ENCODE measurements around the gene TP53TG3.
"Not testable (repeated sequence)": the region's sequence is repeated elsewhere in the genome, so short reads cannot be mapped to it uniquely, and the experiment has no call there.

Gene TP53TG3, protein sequence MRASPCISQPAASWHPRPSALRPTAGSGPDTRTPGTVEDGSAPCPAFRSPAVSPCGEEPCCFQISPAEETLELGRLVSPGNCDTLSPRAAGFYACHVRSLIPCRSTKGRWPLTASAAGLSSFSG

DNA sequence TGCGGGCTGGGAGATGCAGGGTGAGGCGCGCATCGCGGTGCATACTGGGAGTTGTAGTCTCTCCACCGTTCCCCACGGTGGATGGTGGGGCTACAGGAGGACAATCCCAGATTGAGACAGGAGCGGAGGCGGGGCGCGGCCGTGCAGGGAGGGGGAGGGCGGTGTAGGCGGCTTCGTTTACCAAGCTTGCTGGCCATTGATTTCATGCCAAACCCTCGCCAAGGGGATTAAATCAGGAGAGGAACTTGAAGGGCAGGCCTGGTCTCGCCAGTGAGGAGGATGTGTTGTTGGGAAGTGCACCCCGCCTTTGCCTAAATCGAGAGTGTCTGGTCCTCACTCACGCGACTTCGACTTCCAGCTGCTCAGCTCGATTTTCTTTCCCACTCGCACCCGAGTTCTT lies at the start of gene TP53TG3:
TP53TG3 (minus strand) TSS at position 101 of the 400 bp plus-strand sequence; CDS start at position 33, 68 bp downstream.
- not testable (repeated sequence) for DNase-seq (ENCODE audit: low read depth)

DNA sequence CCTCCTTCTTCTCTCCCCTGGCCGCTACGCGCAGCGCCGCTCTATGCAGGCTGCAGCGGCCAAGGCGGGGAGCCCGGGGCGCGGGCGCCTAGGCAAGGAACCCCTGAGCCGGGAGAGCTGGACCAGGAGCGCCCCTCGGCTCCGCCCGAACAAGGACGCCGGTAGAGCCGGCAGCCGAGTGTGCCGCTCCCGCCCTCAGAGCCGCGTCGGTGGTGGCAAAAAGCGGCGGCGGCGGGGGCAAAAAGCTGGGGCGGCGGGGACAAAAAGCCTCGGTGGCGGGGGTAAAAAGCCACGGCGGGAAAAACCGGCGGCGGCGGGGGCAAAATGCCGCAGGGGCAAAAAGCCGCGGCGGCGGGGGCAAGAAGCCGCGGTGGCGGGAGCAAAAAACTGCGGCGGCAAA lies 25.1 kb downstream of the TP53TG3 start:
- DNase-seq (ENCODE audit: low read depth), result not testable (repeated sequence)

DNA sequence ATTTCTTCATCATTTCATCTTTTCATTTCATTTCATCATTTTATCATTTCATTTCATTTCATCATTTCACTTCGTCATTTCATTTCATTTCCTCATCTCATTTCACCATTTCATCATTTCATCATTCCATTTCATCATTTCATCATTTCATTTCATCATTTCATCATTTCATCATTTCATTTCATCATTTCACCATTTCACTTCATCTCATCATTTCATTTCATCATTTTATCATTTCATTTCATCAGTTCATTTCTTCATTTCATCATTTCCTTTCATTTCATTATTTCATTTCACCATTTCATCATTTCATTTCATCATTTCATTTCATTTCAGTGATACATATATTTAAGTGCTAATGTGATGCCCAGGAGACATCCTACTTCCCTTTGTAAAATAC lies 28.4 kb downstream of the TP53TG3 start:
- not testable (repeated sequence) for DNase-seq (ENCODE audit: low read depth)

DNA sequence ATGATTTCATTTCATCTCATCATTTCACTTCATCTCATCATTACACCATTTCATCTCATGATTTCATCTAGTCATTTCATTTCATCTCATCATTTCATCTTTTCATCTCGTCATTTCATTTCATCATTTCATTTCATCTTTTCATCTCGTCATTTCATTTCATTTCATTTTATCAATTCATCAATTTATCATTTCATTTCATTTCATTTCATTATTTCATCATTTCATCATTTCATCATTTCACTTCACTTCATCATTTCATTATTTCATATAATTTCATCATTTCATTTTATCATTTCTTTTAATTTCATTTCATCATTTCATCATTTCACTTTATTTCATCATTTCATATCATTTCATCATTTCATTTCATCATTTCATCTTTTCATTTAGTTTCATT lies 29.2 kb downstream of the TP53TG3 start:
- not testable (repeated sequence) for DNase-seq (ENCODE audit: low read depth)

DNA sequence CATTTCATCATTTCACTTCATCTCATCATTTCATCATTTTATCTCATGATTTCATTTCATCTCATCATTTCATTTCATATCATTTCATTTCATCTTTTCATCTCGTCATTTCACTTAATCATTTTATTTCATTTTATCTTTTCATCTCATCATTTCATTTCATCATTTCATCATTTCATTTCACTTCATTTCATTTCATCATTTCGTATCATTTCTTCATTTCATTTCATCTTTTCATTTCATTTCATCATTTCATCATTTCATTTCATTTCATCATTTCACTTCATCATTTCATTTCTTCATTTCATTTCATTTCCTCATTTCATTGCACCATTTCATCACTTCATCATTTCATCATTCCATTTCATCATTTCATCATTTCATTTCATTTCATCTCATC lies 29.8 kb downstream of the TP53TG3 start:
- DNase-seq (ENCODE audit: low read depth), result not testable (repeated sequence)

DNA sequence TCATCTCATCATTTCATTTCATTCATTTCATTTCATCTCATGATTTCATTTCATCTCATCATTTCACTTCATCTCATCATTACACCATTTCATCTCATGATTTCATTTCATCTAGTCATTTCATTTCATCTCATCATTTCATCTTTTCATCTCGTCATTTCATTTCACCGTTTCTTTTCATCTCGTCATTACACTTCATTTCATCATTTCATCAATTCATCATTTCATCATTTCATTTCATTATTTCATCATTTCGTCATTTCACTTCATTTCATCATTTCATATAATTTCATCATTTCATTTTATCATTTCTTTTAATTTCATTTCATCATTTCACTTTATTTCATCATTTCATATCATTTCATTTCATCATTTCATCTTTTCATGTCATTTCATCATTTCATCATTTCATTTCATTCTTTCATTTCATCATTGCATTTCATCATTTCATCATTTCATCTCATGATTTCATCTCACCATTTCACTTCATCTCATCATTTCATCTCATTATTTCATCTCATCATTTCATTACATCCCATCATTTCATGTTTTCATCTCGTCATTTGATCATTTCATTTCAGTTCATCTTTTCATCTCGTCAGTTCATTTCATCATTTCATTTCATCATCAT lies 30.6 kb downstream of the TP53TG3 start:
- DNase-seq (ENCODE audit: low read depth), result not testable (repeated sequence)

DNA sequence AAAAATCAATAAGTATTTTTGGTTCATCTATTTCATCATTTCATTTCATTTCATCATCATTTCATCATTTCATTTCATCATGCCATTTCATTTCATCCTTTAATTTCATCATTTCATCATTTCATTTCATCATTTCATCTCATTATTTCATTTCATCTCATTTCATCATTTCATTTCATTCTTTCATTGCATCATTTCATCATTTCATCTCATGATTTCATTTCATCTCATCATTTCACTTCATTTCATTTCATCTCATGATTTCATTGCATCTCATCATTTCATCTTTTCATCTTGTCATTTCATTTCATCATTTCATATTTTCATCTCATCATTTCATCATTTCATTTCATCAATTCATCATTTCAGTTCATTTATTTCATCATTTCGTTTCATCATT lies 31.2 kb downstream of the TP53TG3 start:
- DNase-seq (ENCODE audit: low read depth), result not testable (repeated sequence)

DNA sequence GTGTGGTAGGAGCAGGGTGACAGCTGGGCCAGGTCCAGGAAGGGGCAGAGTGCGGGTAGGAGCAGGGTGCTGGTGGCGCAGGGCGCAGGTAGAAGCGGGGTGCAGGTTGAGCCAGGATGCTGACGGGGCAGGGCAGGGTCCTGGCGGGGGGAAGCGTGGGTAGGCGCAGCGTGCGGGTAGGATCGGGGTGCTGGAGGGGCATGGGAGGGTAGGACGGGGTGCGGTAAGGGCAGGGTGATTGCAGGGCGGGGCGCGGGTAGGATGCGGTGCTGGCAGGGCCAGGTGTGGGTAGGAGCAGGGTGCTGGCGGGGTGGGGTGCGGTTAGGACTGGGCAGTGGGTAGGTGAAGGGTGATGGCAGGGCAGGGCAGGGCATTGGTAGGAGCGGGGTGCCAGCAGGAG lies 38.4 kb downstream of the TP53TG3 start:
- not testable (repeated sequence) for DNase-seq (ENCODE audit: low read depth)

DNA sequence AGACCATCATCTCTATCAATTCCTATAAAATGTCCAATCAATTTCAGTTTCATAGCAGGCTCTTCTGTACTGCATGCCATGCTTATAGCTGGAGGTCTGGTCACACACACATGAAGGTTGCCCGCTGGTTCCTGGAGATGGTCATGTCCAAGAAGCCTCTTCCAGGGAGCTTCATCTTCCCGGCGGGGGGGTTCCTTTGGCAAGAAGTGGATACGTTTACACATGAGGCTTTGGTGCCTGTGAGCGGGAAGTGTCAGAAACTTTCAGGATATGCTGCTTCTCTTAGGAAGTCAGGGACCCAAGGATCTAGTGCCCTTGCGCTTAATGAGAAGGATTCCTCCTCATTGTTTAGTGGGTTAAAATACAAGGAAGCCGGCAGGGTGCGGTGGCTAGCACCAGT lies 43.9 kb downstream of the TP53TG3 start:
- not testable (repeated sequence) for DNase-seq (ENCODE audit: low read depth)
